Activated CD8-positive, alpha-beta memory T cell treated with anti-CD3 and anti-CD28 coated beads, Interleukin-2, amount 50 U/mL, for 24 hours (primary cell): ENCODE results near the gene FGF14.

Source experiments
- DNase-seq: peaks from one replicate; pipeline ENCODE4 v3.0.0-alpha.2; 2020; ENCODE audit errors: extremely low read depth

Gene FGF14

GRCh38 chr13:102310691-102311418 lies 91.0 kb downstream of the FGF14 start:
- no peak for DNase-seq

GRCh38 chr13:102309110-102309509 lies 92.7 kb downstream of the FGF14 start:
- DNase-seq: no peak

- DNase-seq: no peak
These were observed 99.3 kb downstream of the FGF14 start for GRCh38 chr13:102302534-102302933.

GRCh38 chr13:102300379-102300778 lies 101.5 kb downstream of the FGF14 start:
- DNase-seq: no peak

- DNase-seq: no peak
These were observed 102.5 kb downstream of the FGF14 start for GRCh38 chr13:102299366-102299765.

GRCh38 chr13:102298051-102298450 lies 103.8 kb downstream of the FGF14 start:
- DNase-seq: no peak

GRCh38 chr13:102295316-102296048 lies 106.4 kb downstream of the FGF14 start:
- no peak for DNase-seq

GRCh38 chr13:102294407-102295018 lies 107.3 kb downstream of the FGF14 start:
- no peak for DNase-seq

- DNase-seq: no peak
These were observed 108.1 kb downstream of the FGF14 start for GRCh38 chr13:102293723-102294122.

GRCh38 chr13:102291587-102292218 lies 110.1 kb downstream of the FGF14 start:
- no peak for DNase-seq

GRCh38 chr13:102289606-102290005 lies 112.2 kb downstream of the FGF14 start:
- DNase-seq: no peak

GRCh38 chr13:102286326-102286725 lies 115.5 kb downstream of the FGF14 start:
- no peak for DNase-seq

GRCh38 chr13:102280366-102280765 lies 121.5 kb downstream of the FGF14 start:
- no peak for DNase-seq

GRCh38 chr13:102277286-102277685 lies 124.6 kb downstream of the FGF14 start:
- no peak for DNase-seq

- no peak for DNase-seq
These were observed 125.4 kb downstream of the FGF14 start for GRCh38 chr13:102276404-102276803.

GRCh38 chr13:102275969-102276368 lies 125.9 kb downstream of the FGF14 start:
- DNase-seq: no peak

- no peak for DNase-seq
These were observed 128.7 kb downstream of the FGF14 start for GRCh38 chr13:102273111-102273510.

GRCh38 chr13:102267191-102267590 lies 134.7 kb downstream of the FGF14 start:
- no peak for DNase-seq

GRCh38 chr13:102261809-102262208 lies 140.0 kb downstream of the FGF14 start:
- DNase-seq: no peak

- no peak for DNase-seq
These were observed 140.5 kb downstream of the FGF14 start for GRCh38 chr13:102261316-102261715.

GRCh38 chr13:102260256-102260655 lies 141.6 kb downstream of the FGF14 start:
- no peak for DNase-seq

- DNase-seq: no peak
These were observed 146.4 kb downstream of the FGF14 start for GRCh38 chr13:102255409-102255808.
